ENCODE data around the gene ENPP7. TPM values are rescaled to one million over a fixed set of nuclear protein-coding genes. Genes with fewer than 3 reads are reported as not detected.

ENPP7 gene
- not detected in 2 replicates for total RNA-seq

GRCh38 chr17:79730769-79731483 lies at the start of gene ENPP7:
ENPP7 (plus strand) TSS chr17:79730943; CDS start chr17:79731140, 197 bp downstream.

GRCh38 chr17:79777894-79778503 lies 47.3 kb downstream of the ENPP7 start, which contains the start of gene CBX2:
CBX2 (plus strand) TSS chr17:79778148; CDS start chr17:79778236, 88 bp downstream.

Other genes starting within 250 kb of the ENPP7 start
- gene RBFOX3, start 119.9 kb upstream of the ENPP7 start, total RNA-seq, result not detected in 2 replicates
- gene CBX2, start 47.2 kb downstream of the ENPP7 start, total RNA-seq, result 12.5 and 14.7 TPM in 2 replicates
- 1.5 and 3.6 TPM in 2 replicates for gene CBX8, start 66.1 kb downstream of the ENPP7 start, total RNA-seq
- 7.0 and 8.9 TPM in 2 replicates for gene CBX4, start 108.5 kb downstream of the ENPP7 start, total RNA-seq

Data from bladder microvascular endothelial cell (primary cell).